ENCODE data around the gene RPS6KC1. TPM values are rescaled to one million over a fixed set of nuclear protein-coding genes. Genes with fewer than 3 reads are reported as not detected.

Gene RPS6KC1
- total and polyA plus RNA-seq, 2 donors (not counting 1 experiment from before 2014, with no cell fraction given): 2.4 to 19.0 TPM

- H4K20me1 ChIP-seq (ENCODE audit: control insufficient read depth, insufficient read depth, low read length, poor library complexity, severe bottlenecking): no peaks in the 10 kb centered on the region
- CTCF ChIA-PET: no interaction called here
- no CpG with 5 or more reads among the region's 2 CpGs for WGBS (ENCODE audit: insufficient coverage)
Measured at GRCh38 chr1:213273546-213273945, 222.5 kb downstream of the RPS6KC1 start.

GRCh38 chr1:213274140-213274539, 223.1 kb downstream of the RPS6KC1 start:
- no peak overlapping the region for H3K27ac Mint-ChIP-seq
- Histone ChIP-seq H3K4me3 (ENCODE audit: control extremely low read depth in 1 of 5, extremely low read depth in 1 of 5, insufficient read depth in 1 of 5, low read depth in 2 of 5, low read length in 4 of 5) (no peak overlapping the region), H2AFZ (ENCODE audit: insufficient read depth, low read depth, low read length, poor library complexity, severe bottlenecking) (no peak overlapping the region), H3K4me1 (ENCODE audit: control insufficient read depth in 2 of 2, insufficient read depth in 2 of 2, low read length in 2 of 2) (no peaks in the 10 kb centered on the region), H3K4me2 (replicated peaks; ENCODE audit: low read depth, low read length, poor library complexity, severe bottlenecking) (no peak overlapping the region), H3K27ac (ENCODE audit: low read length in 2 of 2) (no peak overlapping the region), H3K79me2 (ENCODE audit: control insufficient read depth, insufficient read depth, low read length) (no peaks in the 10 kb centered on the region), H3K9me3 (ENCODE audit: control extremely low read depth in 1 of 3, control insufficient read depth in 2 of 3, insufficient read depth in 1 of 3, low read length in 2 of 3) (no peaks in the 10 kb centered on the region), H3K9ac (ENCODE audit: low read length) (no peak overlapping the region), H3K36me3 (replicated peaks in 1 of 2; ENCODE audit: control extremely low read depth in 1 of 2, control insufficient read depth in 1 of 2, extremely low read depth in 1 of 2, insufficient read depth in 2 of 2, low read length in 1 of 2) (no peaks in the 10 kb centered on the region), H4K20me1 (ENCODE audit: control insufficient read depth, insufficient read depth, low read length, poor library complexity, severe bottlenecking) (no peaks in the 10 kb centered on the region), H3K27me3 (replicated peaks in 1 of 4; ENCODE audit: control extremely low read depth in 1 of 4, control insufficient read depth in 3 of 4, insufficient read depth in 4 of 4, low read length in 3 of 4) (no peaks in the 10 kb centered on the region)
- no peaks in the 10 kb centered on the region for H3K4me1 Mint-ChIP-seq
- ATAC-seq (ENCODE audit: low read depth) (no peak), DNase-seq (no peak)
- H3K27me3 Mint-ChIP-seq: no peaks in the 10 kb centered on the region
- POLR2A ChIA-PET: no interaction called here
- intact Hi-C loops (cut with micrococcal nuclease): no loop called here
- no peaks in the 10 kb centered on the region for H3K9me3 Mint-ChIP-seq (ENCODE audit: insufficient read depth)
- TF ChIP-seq CTCF (IDR thresholded peaks at IDR 0.05) (no peak), EZH2 (IDR thresholded peaks at IDR 0.05; ENCODE audit: borderline replicate concordance, insufficient read depth, low read depth, low read length, poor library complexity, severe bottlenecking) (no peak)
- CTCF ChIA-PET: no interaction called here
- H3K4me3 Mint-ChIP-seq: no peak overlapping the region

More at GRCh38 chr1:213273546-213273945, 222.5 kb downstream of the RPS6KC1 start:
- Mint-ChIP-seq H3K27me3 (no peaks in the 10 kb centered on the region), H3K4me3 (no peak overlapping the region), H3K4me1 (no peaks in the 10 kb centered on the region), H3K27ac (no peak overlapping the region), H3K9me3 (ENCODE audit: insufficient read depth) (no peaks in the 10 kb centered on the region)
- Histone ChIP-seq H3K4me3 (ENCODE audit: control extremely low read depth in 1 of 5, extremely low read depth in 1 of 5, insufficient read depth in 1 of 5, low read depth in 2 of 5, low read length in 4 of 5) (no peak overlapping the region), H3K4me2 (replicated peaks; ENCODE audit: low read depth, low read length, poor library complexity, severe bottlenecking) (no peak overlapping the region), H3K27me3 (replicated peaks in 1 of 4; ENCODE audit: control extremely low read depth in 1 of 4, control insufficient read depth in 3 of 4, insufficient read depth in 4 of 4, low read length in 3 of 4) (no peaks in the 10 kb centered on the region), H3K27ac (ENCODE audit: low read length in 2 of 2) (no peak overlapping the region), H3K9me3 (ENCODE audit: control extremely low read depth in 1 of 3, control insufficient read depth in 2 of 3, insufficient read depth in 1 of 3, low read length in 2 of 3) (no peaks in the 10 kb centered on the region), H3K4me1 (ENCODE audit: control insufficient read depth in 2 of 2, insufficient read depth in 2 of 2, low read length in 2 of 2) (no peaks in the 10 kb centered on the region), H2AFZ (ENCODE audit: insufficient read depth, low read depth, low read length, poor library complexity, severe bottlenecking) (no peak overlapping the region), H3K79me2 (ENCODE audit: control insufficient read depth, insufficient read depth, low read length) (no peaks in the 10 kb centered on the region), H3K36me3 (replicated peaks in 1 of 2; ENCODE audit: control extremely low read depth in 1 of 2, control insufficient read depth in 1 of 2, extremely low read depth in 1 of 2, insufficient read depth in 2 of 2, low read length in 1 of 2) (no peaks in the 10 kb centered on the region), H3K9ac (ENCODE audit: low read length) (no peak overlapping the region)
- POLR2A ChIA-PET: no interaction called here
- ATAC-seq (ENCODE audit: low read depth) (no peak), DNase-seq (no peak)
- intact Hi-C loops (cut with micrococcal nuclease): no loop called here
- TF ChIP-seq CTCF (IDR thresholded peaks at IDR 0.05) (no peak), EZH2 (IDR thresholded peaks at IDR 0.05; ENCODE audit: borderline replicate concordance, insufficient read depth, low read depth, low read length, poor library complexity, severe bottlenecking) (no peak)
